Calu3 (cell line): Measurements from ENCODE around the gene RPRD1A. TPM values are rescaled to one million over a fixed set of nuclear protein-coding genes. Genes with fewer than 3 reads are reported as not detected.

ENCODE experiments used
- BruUV-seq: library from RNA; stranded (reverse); fragments of 400-500 nt; replicated peaks from 2 replicates; lab custom pipeline; 2021; lab: Mats Ljungman, UMichigan
- CTCF ChIA-PET: fragments of 300-600 bp; sonication (Branson Sonifier 250); formaldehyde crosslinking; loops from one replicate; lab custom pipeline; 2022; ENCODE audit warnings: antibody characterized with exemption; lab: Charles Lee
- DNase-seq: peaks from one replicate; pipeline ENCODE4 v3.0.0; 2022
- H3K27ac Mint-ChIP-seq: one replicate; pipeline ENCODE4 v1.8.0; 2022; ENCODE audit warnings: mixed read lengths; ENCODE audit not compliant: unreplicated experiment
- H3K27me3 Mint-ChIP-seq: one replicate; pipeline ENCODE4 v1.8.0; 2022; ENCODE audit warnings: mixed read lengths; ENCODE audit not compliant: unreplicated experiment
- H3K36me3 Mint-ChIP-seq: one replicate; pipeline ENCODE4 v1.8.0; 2022; ENCODE audit warnings: mild to moderate bottlenecking, moderate library complexity, mixed read lengths; ENCODE audit not compliant: insufficient read depth, unreplicated experiment
- H3K4me1 Mint-ChIP-seq: one replicate; pipeline ENCODE4 v1.8.0; 2022; ENCODE audit warnings: mild to moderate bottlenecking, low read depth, mixed read lengths; ENCODE audit not compliant: unreplicated experiment
- H3K4me3 Mint-ChIP-seq: one replicate; pipeline ENCODE4 v1.8.0; 2022; ENCODE audit warnings: mild to moderate bottlenecking, low read depth, moderate library complexity, mixed read lengths; ENCODE audit not compliant: unreplicated experiment
- H3K9me3 Mint-ChIP-seq: one replicate; pipeline ENCODE4 v1.8.0; 2022; ENCODE audit warnings: low read depth, mixed read lengths; ENCODE audit not compliant: unreplicated experiment
- intact Hi-C: fragments of 100-400 bp; cut with micrococcal nuclease; formaldehyde crosslinking; loops from one replicate; pipeline ENCODE4 v1.10.0; 2022; ENCODE audit not compliant: unreplicated experiment
- total RNA-seq: library from RNA; stranded (reverse); gene quantifications from 2 replicates; pipeline ENCODE4 v1.2.3, GENCODE V29; 2022
- TF ChIP-seq, protein P1 (sequence below): fragments of 200-600 bp; IDR thresholded peaks from one replicate; pipeline ENCODE4 v1.8.0; 2022; ENCODE audit warnings: antibody characterized with exemption; ENCODE audit not compliant: unreplicated experiment

Gene RPRD1A
- total RNA-seq, 1 experiment from 2014 or later = 68.8 TPM

DNA sequence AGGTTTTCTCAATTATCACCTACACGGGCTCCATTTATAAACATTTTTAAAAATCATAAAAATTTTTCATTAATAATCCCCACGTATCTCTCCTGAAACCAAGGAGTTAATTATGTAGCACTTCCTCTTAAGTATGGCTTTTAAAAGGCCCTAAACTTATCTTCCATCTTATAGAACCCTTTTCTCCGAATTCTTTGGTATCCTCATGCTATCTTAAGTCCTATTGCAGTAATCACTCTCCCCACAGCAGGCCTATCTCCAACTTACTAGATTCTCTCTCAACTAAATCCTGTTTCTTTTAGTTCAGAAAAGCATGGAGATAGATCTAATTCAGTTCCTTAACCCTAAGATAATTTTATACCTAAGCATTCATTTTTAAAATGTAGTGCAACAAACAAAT lies 26.2 kb downstream of the RPRD1A start:
- H3K4me3 Mint-ChIP-seq = no peak overlapping the region
- H3K36me3 Mint-ChIP-seq = peaks cover 6% of the 10 kb centered on the region
- DNase-seq = no peak
- TF ChIP-seq, protein P1, sequence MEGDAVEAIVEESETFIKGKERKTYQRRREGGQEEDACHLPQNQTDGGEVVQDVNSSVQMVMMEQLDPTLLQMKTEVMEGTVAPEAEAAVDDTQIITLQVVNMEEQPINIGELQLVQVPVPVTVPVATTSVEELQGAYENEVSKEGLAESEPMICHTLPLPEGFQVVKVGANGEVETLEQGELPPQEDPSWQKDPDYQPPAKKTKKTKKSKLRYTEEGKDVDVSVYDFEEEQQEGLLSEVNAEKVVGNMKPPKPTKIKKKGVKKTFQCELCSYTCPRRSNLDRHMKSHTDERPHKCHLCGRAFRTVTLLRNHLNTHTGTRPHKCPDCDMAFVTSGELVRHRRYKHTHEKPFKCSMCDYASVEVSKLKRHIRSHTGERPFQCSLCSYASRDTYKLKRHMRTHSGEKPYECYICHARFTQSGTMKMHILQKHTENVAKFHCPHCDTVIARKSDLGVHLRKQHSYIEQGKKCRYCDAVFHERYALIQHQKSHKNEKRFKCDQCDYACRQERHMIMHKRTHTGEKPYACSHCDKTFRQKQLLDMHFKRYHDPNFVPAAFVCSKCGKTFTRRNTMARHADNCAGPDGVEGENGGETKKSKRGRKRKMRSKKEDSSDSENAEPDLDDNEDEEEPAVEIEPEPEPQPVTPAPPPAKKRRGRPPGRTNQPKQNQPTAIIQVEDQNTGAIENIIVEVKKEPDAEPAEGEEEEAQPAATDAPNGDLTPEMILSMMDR = no peak
- CTCF ChIA-PET = no interaction called here
- H3K4me1 Mint-ChIP-seq = peaks cover 8% of the 10 kb centered on the region
- peaks cover 6% of the 10 kb centered on the region for H3K9me3 Mint-ChIP-seq
- H3K27me3 Mint-ChIP-seq = no peaks in the 10 kb centered on the region
- H3K27ac Mint-ChIP-seq = no peak overlapping the region
- intact Hi-C loops = no loop called here
- BruUV-seq = no TSS peak

GRCh38 chr18:36038102-36038663 lies 29.2 kb downstream of the RPRD1A start:
- DNase-seq = no peak
- TF ChIP-seq, protein P1 = no peak
- H3K4me3 Mint-ChIP-seq = no peak overlapping the region
- CTCF ChIA-PET = no interaction called here
- peaks cover 6% of the 10 kb centered on the region for H3K36me3 Mint-ChIP-seq
- intact Hi-C loops = no loop called here
- no peak overlapping the region for H3K27ac Mint-ChIP-seq
- no TSS peak for BruUV-seq
- H3K4me1 Mint-ChIP-seq = peaks cover 12% of the 10 kb centered on the region
- no peaks in the 10 kb centered on the region for H3K27me3 Mint-ChIP-seq
- H3K9me3 Mint-ChIP-seq = peaks cover 8% of the 10 kb centered on the region

- no peak overlapping the region for H3K4me3 Mint-ChIP-seq
- H3K27ac Mint-ChIP-seq = no peak overlapping the region
- TF ChIP-seq, protein P1 = no peak
- no peaks in the 10 kb centered on the region for H3K27me3 Mint-ChIP-seq
- no TSS peak for BruUV-seq
- peaks cover 6% of the 10 kb centered on the region for H3K36me3 Mint-ChIP-seq
- intact Hi-C loops = no loop called here
- H3K9me3 Mint-ChIP-seq = peaks cover 8% of the 10 kb centered on the region
- DNase-seq = no peak
- H3K4me1 Mint-ChIP-seq = peaks cover 25% of the 10 kb centered on the region
- CTCF ChIA-PET = no interaction called here
Observed at GRCh38 chr18:36035253-36035652, 32.1 kb downstream of the RPRD1A start.

GRCh38 chr18:36034299-36034895 lies 33.0 kb downstream of the RPRD1A start:
- Mint-ChIP-seq H3K27me3 (no peaks in the 10 kb centered on the region), H3K4me3 (no peak overlapping the region), H3K27ac (no peak overlapping the region), H3K36me3 (peaks cover 6% of the 10 kb centered on the region), H3K4me1 (peaks cover 25% of the 10 kb centered on the region), H3K9me3 (peaks cover 6% of the 10 kb centered on the region)
- intact Hi-C loops = no loop called here
- CTCF ChIA-PET = no interaction called here
- no TSS peak for BruUV-seq
- DNase-seq = no peak
- TF ChIP-seq, protein P1 = no peak
